ENCODE measurements around the gene OR52A1. TPM values are rescaled to one million over a fixed set of nuclear protein-coding genes. Genes with fewer than 3 reads are reported as not detected.

Gene OR52A1
- total and polyA plus RNA-seq, 2 of the 8 experiments (the other 6 are each of a cell fraction or from before 2014, with no cell fraction given) = 5.9 to 12.2 TPM

DNA sequence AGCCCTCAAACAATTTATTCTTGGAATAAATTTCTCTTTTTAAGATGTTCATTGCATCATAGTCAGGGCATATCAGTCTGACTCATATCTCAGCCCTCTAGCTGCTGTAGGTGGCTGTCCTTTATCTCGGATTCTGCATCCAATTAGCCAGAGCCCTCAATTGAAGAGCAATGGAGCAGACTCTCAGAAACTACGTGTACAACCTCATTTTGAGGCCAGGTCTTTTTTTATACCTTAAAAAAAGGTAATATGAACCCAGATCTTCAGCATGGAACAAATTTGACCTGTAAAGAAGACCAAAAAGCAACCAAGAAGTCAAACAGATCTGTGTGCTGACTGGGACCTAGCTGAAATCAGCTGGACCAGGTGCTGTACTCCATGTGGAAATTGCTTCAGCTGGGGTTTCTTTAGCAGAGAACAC is 25.1 kb downstream of the OR52A1 start:
- H4K5ac ChIP-seq (ENCODE audit: insufficient read length, low read depth, low read length) = no peak overlapping the region
- no peak overlapping the region for H4K91ac ChIP-seq (replicated peaks; ENCODE audit: insufficient read length, low read length)
- H3K4ac ChIP-seq (replicated peaks; ENCODE audit: insufficient read length, low read depth, low read length) = no peak overlapping the region
- no peak overlapping the region for H2BK12ac ChIP-seq (ENCODE audit: low read depth, low read length)
- no peaks in the 10 kb centered on the region for H3K79me2 ChIP-seq (ENCODE audit: control insufficient read depth in 1 of 2, insufficient read depth in 2 of 2, low read length in 2 of 2)
- DNase-seq (ENCODE audit: low read depth in 1 of 2, low spot score in 2 of 2) = no peak
- H3K4me3 ChIP-seq (ENCODE audit: extremely low read depth in 1 of 4, insufficient read depth in 2 of 4, low read depth in 3 of 4, low read length in 4 of 4) = no peak overlapping the region
- no peak overlapping the region for H2AK5ac ChIP-seq (ENCODE audit: low read depth, low read length)
- no peak for FAIRE-seq
- H2BK15ac ChIP-seq (ENCODE audit: low read length) = no peak overlapping the region
- no peak overlapping the region for H3K14ac ChIP-seq (ENCODE audit: insufficient read length)
- no peaks in the 10 kb centered on the region for H4K20me1 ChIP-seq (replicated peaks in 1 of 2; ENCODE audit: control insufficient read depth in 1 of 2, insufficient read depth in 2 of 2, low read length in 2 of 2)
- no peaks in the 10 kb centered on the region for H3K4me1 ChIP-seq (replicated peaks in 1 of 4; ENCODE audit: control insufficient read depth in 3 of 4, insufficient read depth in 4 of 4, low read length in 3 of 4)
- no peak overlapping the region for H3K56ac ChIP-seq (replicated peaks; ENCODE audit: insufficient read length, low read depth, low read length)
- no peak for TF ChIP-seq RXRA (IDR thresholded peaks at IDR 0.05; ENCODE audit: insufficient read depth, low read depth, low read length)
- peaks cover 0 to 1% (median 0%) of the 10 kb centered on the region in 4 experiments; a peak in 1 of 7 replicates for H3K27me3 ChIP-seq (replicated peaks in 1 of 4; ENCODE audit: control insufficient read depth in 3 of 4, extremely low read depth in 1 of 4, insufficient read depth in 3 of 4, low read length in 3 of 4)
- ChIA-PET CTCF (ENCODE audit: partially characterized antibody) (no interaction called here), POLR2A (ENCODE audit: partially characterized antibody) (no interaction called here)
- no peaks in the 10 kb centered on the region for H3K79me1 ChIP-seq (ENCODE audit: low read depth, low read length)
- no peaks in the 10 kb centered on the region for H3K36me3 ChIP-seq (ENCODE audit: control insufficient read depth in 2 of 4, insufficient read depth in 4 of 4, low read length in 3 of 4)
- no peak overlapping the region for H3K4me2 ChIP-seq (ENCODE audit: insufficient read depth in 1 of 2, low read depth in 2 of 2, low read length in 2 of 2)
- H2BK20ac ChIP-seq (ENCODE audit: low read length) = no peak overlapping the region
- WGBS, 2 experiments (ENCODE audit: extremely low coverage in 1 of 2, insufficient coverage in 1 of 2, insufficient read length in 1 of 2, insufficient replicate concordance in 2 of 2, low coverage in 1 of 2, low lambda C conversion rate in 2 of 2, missing lambda C conversion rate in 1 of 2) = 84% methylated on average over 2 of the region's 2 CpGs; no CpG with 5 or more reads in 1 of the 2 experiments
- no peak overlapping the region for H2BK5ac ChIP-seq (ENCODE audit: low read depth, low read length)
- no peak overlapping the region for H3K9ac ChIP-seq (replicated peaks in 1 of 4; ENCODE audit: extremely low read depth in 1 of 4, low read depth in 3 of 4, low read length in 3 of 4)
- H3K27ac ChIP-seq (ENCODE audit: low read depth, low read length) = no peak overlapping the region
- H3K18ac ChIP-seq (ENCODE audit: extremely low read depth, low read length) = no peak overlapping the region
- no peaks in the 10 kb centered on the region for H3K23me2 ChIP-seq (ENCODE audit: low read depth, low read length)
- H4K8ac ChIP-seq (ENCODE audit: extremely low read depth, insufficient read depth, low read length) = no peak overlapping the region
- no peaks in the 10 kb centered on the region for H3K9me3 ChIP-seq (ENCODE audit: insufficient read depth in 2 of 2, low read depth in 1 of 2, low read length in 1 of 2)
- H2AFZ ChIP-seq (ENCODE audit: low read length) = no peak overlapping the region
- H2BK120ac ChIP-seq (replicated peaks; ENCODE audit: low read depth, low read length) = no peak overlapping the region
- no peak overlapping the region for H3K23ac ChIP-seq (ENCODE audit: insufficient read length)
